Mesendoderm (in vitro differentiated cells): Measurements from ENCODE around the gene RNF220.

Experiments used
- DNase-seq: peaks from one replicate; pipeline ENCODE4 v3.0.0; 2013
- H2AK5ac ChIP-seq: 2 replicates; pipeline ENCODE4 v1.6.1; 2013; ENCODE audit warnings: low read length, inconsistent platforms
- H2BK120ac ChIP-seq: 2 replicates; pipeline ENCODE4 v1.6.1; 2013; ENCODE audit warnings: low read depth, mild to moderate bottlenecking, low read length, moderate library complexity, mixed read lengths
- H2BK15ac ChIP-seq: replicated peaks from 2 replicates; pipeline ENCODE4 v1.6.1; 2013; ENCODE audit warnings: low read depth, mild to moderate bottlenecking, moderate library complexity
- H2BK5ac ChIP-seq: 2 replicates; pipeline ENCODE4 v1.6.1; 2013; ENCODE audit warnings: low read length, inconsistent platforms
- H3K18ac ChIP-seq: 2 replicates; pipeline ENCODE4 v1.6.1; 2013; ENCODE audit warnings: mild to moderate bottlenecking, low read length, mixed read lengths
- H3K23ac ChIP-seq: one replicate; pipeline ENCODE4 v1.6.1; 2013; ENCODE audit warnings: low read length
- H3K27ac ChIP-seq: 2 replicates; pipeline ENCODE4 v1.5.1; 2013; ENCODE audit warnings: low read depth, mild to moderate bottlenecking, inconsistent platforms, low read length, moderate library complexity
- H3K27me3 ChIP-seq: 2 replicates; pipeline ENCODE4 v1.6.1; 2013; ENCODE audit warnings: low read length, control low read depth, mild to moderate bottlenecking, inconsistent platforms; ENCODE audit not compliant: insufficient read depth, poor library complexity
- H3K36me3 ChIP-seq: 2 replicates; pipeline ENCODE4 v1.6.1; 2013; ENCODE audit warnings: low read length, inconsistent platforms; ENCODE audit not compliant: control insufficient read depth, insufficient read depth
- H3K4ac ChIP-seq: one replicate; pipeline ENCODE4 v1.6.1; 2013; ENCODE audit warnings: low read depth, mild to moderate bottlenecking, low read length, moderate library complexity
- H3K4me1 ChIP-seq: 2 replicates; pipeline ENCODE4 v1.6.1; 2013; ENCODE audit warnings: low read depth, low read length, inconsistent platforms; ENCODE audit not compliant: control insufficient read depth
- H3K4me2 ChIP-seq: 2 replicates; pipeline ENCODE4 v1.6.1; 2013; ENCODE audit warnings: low read length
- H3K4me3 ChIP-seq: 2 replicates; pipeline ENCODE4 v1.5.1; 2013; ENCODE audit warnings: mild to moderate bottlenecking, low read length
- H3K56ac ChIP-seq: one replicate; pipeline ENCODE4 v1.6.1; 2013; ENCODE audit warnings: low read length
- H3K79me1 ChIP-seq: 2 replicates; pipeline ENCODE4 v1.6.1; 2013; ENCODE audit warnings: low read length, inconsistent platforms
- H3K79me2 ChIP-seq: 2 replicates; pipeline ENCODE4 v1.6.1; 2013; ENCODE audit warnings: mild to moderate bottlenecking, low read length; ENCODE audit not compliant: control insufficient read depth, insufficient read depth
- H3K9ac ChIP-seq: 2 replicates; pipeline ENCODE4 v1.6.1; 2013; ENCODE audit warnings: low read length, inconsistent platforms
- H4K5ac ChIP-seq: one replicate; pipeline ENCODE4 v1.6.1; 2013; ENCODE audit warnings: low read length
- H4K8ac ChIP-seq: one replicate; pipeline ENCODE4 v1.6.1; 2013; ENCODE audit warnings: low read depth, mild to moderate bottlenecking, control low read depth, low read length, moderate library complexity
- WGBS: extraction: QIAGEN DNeasy Blood & Tissue Kit; methylation state at CpG from one replicate; pipeline ENCODE4 v1.1.7; 2013; ENCODE audit warnings: low lambda C conversion rate, missing lambda C conversion rate; ENCODE audit not compliant: insufficient coverage; ENCODE audit errors: extremely low coverage; 5-methylcytosine and 5-hydroxymethylcytosine counted together

The RNF220 gene

DNA sequence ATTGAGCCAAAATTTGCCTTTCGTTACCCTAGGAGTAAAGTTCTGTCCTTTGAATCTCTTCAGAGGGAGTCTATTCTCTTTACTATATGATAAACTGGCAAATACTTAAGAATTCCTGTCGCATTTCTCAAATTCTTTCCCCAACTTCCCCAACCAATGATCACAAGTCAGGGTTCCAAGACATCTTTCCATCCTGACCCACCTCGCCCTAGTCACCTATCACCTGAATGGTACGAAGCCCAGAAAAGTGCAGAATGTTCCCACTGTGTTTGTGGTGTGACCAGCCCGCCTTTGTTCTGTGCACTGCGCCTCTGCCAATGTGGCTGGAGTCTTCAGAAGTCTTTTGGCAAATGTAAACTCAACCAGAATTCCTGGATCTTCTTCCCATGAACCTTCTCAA lies 132.5 kb downstream of the RNF220 start:
- Histone ChIP-seq H3K79me1 (no peaks in the 10 kb centered on the region), H3K4me1 (peaks cover 10% of the 10 kb centered on the region), H4K8ac (no peak overlapping the region), H3K27ac (no peak overlapping the region), H3K4me3 (no peak overlapping the region), H3K4ac (no peak overlapping the region), H3K27me3 (no peaks in the 10 kb centered on the region), H2BK5ac (no peak overlapping the region), H3K18ac (no peak overlapping the region), H3K23ac (no peak overlapping the region), H2AK5ac (no peak overlapping the region), H3K56ac (no peak overlapping the region), H2BK120ac (no peak overlapping the region), H2BK15ac (no peak overlapping the region), H4K5ac (no peak overlapping the region), H3K9ac (no peak overlapping the region), H3K79me2 (no peaks in the 10 kb centered on the region), H3K4me2 (no peak overlapping the region), H3K36me3 (no peaks in the 10 kb centered on the region)
- no CpG with 5 or more reads among the region's 6 CpGs for WGBS
- no peak for DNase-seq

DNA sequence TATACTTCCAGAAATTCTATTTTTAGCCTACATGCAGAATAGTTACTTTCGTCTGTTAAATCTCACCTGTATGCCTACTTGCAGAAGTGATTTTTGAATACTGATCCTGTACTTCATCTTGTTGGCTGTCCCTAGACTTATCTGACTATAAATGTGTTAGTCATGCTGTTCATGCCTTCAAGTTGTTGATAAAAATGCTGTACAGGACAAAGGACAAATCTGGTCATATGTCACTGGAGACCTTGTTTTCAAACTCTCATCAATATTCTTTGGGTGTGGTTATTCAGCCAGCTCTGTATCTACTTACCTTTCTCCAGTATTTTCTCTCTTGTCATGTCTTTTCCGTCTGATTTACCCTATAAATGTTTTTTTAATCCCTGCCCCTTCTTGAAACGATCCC lies 132.9 kb downstream of the RNF220 start:
- H3K79me1 ChIP-seq = no peaks in the 10 kb centered on the region
- no peaks in the 10 kb centered on the region for H3K79me2 ChIP-seq
- H3K4me1 ChIP-seq = peaks cover 6% of the 10 kb centered on the region
- H4K5ac ChIP-seq = no peak overlapping the region
- no peak overlapping the region for H3K27ac ChIP-seq
- no peaks in the 10 kb centered on the region for H3K27me3 ChIP-seq
- H3K9ac ChIP-seq = no peak overlapping the region
- no CpG with 5 or more reads among the region's 3 CpGs for WGBS
- H2BK5ac ChIP-seq = no peak overlapping the region
- H4K8ac ChIP-seq = no peak overlapping the region
- no peak overlapping the region for H3K23ac ChIP-seq
- no peak overlapping the region for H2AK5ac ChIP-seq
- no peak overlapping the region for H2BK15ac ChIP-seq
- no peak overlapping the region for H2BK120ac ChIP-seq
- H3K4me2 ChIP-seq = no peak overlapping the region
- H3K4ac ChIP-seq = no peak overlapping the region
- no peak for DNase-seq
- no peak overlapping the region for H3K4me3 ChIP-seq
- no peak overlapping the region for H3K56ac ChIP-seq
- no peaks in the 10 kb centered on the region for H3K36me3 ChIP-seq
- H3K18ac ChIP-seq = no peak overlapping the region

DNA sequence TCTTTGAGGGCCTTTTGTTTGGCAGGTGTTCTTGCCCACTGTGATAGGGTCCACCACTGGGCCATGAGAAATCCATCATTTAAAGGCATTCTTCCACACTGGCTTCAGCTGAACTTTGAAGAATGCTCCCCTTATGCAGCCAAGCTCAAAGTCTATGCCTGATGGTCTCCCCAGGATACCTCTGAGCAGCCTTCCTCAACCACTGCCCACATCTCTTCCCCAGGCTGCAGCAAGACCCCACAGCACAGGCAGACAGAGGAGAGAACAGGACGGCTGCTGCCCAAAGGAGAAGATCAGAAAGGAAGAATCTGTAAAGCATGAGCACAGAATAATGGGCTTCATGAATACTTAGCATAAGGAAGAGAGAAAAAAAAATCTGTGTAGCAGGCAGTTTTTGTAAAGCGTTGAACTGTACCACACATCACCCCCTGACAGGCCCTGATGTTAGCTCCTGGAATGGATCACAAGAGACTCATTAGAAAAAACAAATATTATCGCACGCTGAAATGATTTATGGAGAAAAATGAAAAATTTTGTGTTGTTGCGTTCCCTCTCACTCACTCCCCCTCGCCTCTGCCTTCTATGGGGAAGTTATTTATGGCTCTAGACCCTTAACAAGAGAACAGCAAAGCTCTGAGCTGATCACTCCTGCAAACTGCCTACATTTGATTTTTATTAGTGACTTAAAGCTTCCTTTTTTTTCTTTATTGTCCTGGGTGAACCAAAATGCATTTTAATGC lies 135.1 kb downstream of the RNF220 start:
- Histone ChIP-seq H3K18ac (no peak overlapping the region), H3K79me2 (no peaks in the 10 kb centered on the region), H3K79me1 (no peaks in the 10 kb centered on the region), H3K4ac (no peak overlapping the region), H3K9ac (no peak overlapping the region), H2BK5ac (no peak overlapping the region), H4K8ac (no peak overlapping the region), H4K5ac (no peak overlapping the region), H2AK5ac (no peak overlapping the region), H3K27ac (no peak overlapping the region), H3K4me3 (no peak overlapping the region), H3K4me2 (no peak overlapping the region), H2BK120ac (no peak overlapping the region), H3K4me1 (peaks cover 16% of the 10 kb centered on the region), H2BK15ac (no peak overlapping the region), H3K56ac (no peak overlapping the region), H3K27me3 (no peaks in the 10 kb centered on the region), H3K23ac (no peak overlapping the region), H3K36me3 (no peaks in the 10 kb centered on the region)
- DNase-seq = no peak
- WGBS = no CpG with 5 or more reads among the region's 6 CpGs

DNA sequence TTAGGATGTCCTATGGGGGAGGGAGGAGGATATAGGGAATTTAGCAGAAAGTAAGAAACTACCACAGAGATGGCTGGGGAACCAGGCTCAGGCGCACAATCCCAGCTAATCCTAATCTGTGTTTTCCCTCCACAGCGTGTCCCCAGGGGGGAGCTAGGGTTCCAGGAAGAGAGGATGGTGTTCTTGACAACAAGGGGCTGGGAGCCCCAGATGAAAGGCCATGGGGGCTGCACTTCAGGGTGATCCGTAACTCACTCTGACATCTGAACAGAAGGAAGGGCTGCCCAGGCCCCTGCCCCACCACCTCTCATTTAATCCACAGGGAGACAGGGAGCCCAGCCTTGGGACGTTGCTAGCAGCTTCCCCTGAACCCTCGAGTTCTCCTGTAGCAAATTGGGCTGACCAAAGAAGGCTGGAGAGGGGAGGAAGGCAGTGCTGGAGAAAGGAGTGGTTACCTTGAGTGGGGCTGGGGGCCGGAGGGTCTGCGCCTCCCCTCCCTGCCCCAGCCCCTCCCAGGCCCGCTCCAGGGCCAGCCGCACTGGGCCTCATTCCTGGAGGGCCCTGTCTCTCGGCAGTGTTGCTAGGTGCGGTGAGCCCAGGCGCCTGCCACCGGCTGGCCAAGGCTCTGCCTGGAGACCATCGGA lies 137.5 kb downstream of the RNF220 start:
- Histone ChIP-seq H3K4me1 (peaks cover 13% of the 10 kb centered on the region), H3K79me2 (no peaks in the 10 kb centered on the region), H2BK120ac (no peak overlapping the region), H3K79me1 (no peaks in the 10 kb centered on the region), H3K27me3 (no peaks in the 10 kb centered on the region), H4K8ac (no peak overlapping the region), H3K4ac (peak overlapping the region; percentile 39), H2AK5ac (no peak overlapping the region), H3K23ac (no peak overlapping the region), H3K56ac (peak overlapping the region; percentile 46), H2BK15ac (no peak overlapping the region), H3K18ac (peak overlapping the region; percentile 55), H3K4me3 (no peak overlapping the region), H4K5ac (no peak overlapping the region), H3K4me2 (peak overlapping the region; percentile 10), H3K9ac (peak overlapping the region; percentile 6), H3K27ac (peak overlapping the region; percentile 58), H3K36me3 (no peaks in the 10 kb centered on the region), H2BK5ac (peak overlapping the region; percentile 33)
- peak; percentile 30 for DNase-seq
- no CpG with 5 or more reads among the region's 14 CpGs for WGBS

DNA sequence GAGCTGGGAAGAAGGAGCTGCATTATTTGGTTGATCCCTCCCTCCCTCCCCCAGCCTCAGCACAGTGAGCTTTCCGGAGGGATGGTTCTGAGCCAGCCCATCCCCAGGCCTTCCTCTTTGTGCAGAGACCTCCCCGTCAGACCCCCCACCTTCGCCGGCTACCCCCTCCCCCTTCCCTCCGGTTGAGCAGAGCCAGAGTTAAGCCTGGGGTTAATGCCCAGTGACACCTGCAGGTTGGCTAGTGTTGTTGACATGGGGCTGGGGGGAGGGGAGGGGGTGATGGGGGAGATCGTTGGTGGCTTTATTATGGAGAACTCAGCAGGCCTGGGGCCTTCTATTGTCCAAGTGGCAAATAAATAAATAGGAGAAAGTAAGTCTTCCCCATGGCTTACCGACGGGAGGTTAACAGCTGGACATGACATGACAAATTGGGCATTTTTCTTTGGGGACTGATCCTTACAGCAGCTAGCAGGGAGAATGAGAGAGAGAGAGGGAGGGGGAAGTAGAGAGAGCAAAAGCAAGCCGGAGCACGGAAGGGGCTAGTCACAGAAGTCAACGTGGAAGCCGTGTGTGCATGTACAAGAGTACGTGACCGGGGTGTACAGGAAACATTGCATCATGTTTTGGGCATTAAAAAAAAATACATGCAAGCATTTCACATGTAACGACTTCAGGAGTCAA lies 138.1 kb downstream of the RNF220 start:
- H3K79me2 ChIP-seq = no peaks in the 10 kb centered on the region
- H2AK5ac ChIP-seq = no peak overlapping the region
- no peak overlapping the region for H2BK120ac ChIP-seq
- no CpG with 5 or more reads among the region's 15 CpGs for WGBS
- no peaks in the 10 kb centered on the region for H3K79me1 ChIP-seq
- peak overlapping the region; percentile 51 for H3K4me2 ChIP-seq
- peak overlapping the region; percentile 55 for H3K18ac ChIP-seq
- peak overlapping the region; percentile 15 for H3K9ac ChIP-seq
- H3K36me3 ChIP-seq = no peaks in the 10 kb centered on the region
- H3K4me1 ChIP-seq = peaks cover 13% of the 10 kb centered on the region
- H3K4ac ChIP-seq = no peak overlapping the region
- no peak overlapping the region for H2BK5ac ChIP-seq
- no peak overlapping the region for H3K4me3 ChIP-seq
- peak overlapping the region; percentile 58 for H3K27ac ChIP-seq
- H3K23ac ChIP-seq = no peak overlapping the region
- H3K27me3 ChIP-seq = no peaks in the 10 kb centered on the region
- H2BK15ac ChIP-seq = no peak overlapping the region
- no peak overlapping the region for H4K8ac ChIP-seq
- peak; percentile 97 for DNase-seq
- H3K56ac ChIP-seq = peak overlapping the region; percentile 30
- H4K5ac ChIP-seq = no peak overlapping the region
